ENCODE results near the gene UCHL1.
A peak's percentile ranks its signal among the peaks of the same experiment; 100 is the strongest.
"Not testable (repeated sequence)": the region's sequence is repeated elsewhere in the genome, so short reads cannot be mapped to it uniquely, and the experiment has no call there.

The UCHL1 gene

GRCh38 chr4:41236508-41236907, 20.2 kb upstream of the UCHL1 start:
- no peak for DNase-seq (ENCODE audit: low spot score)

- DNase-seq (ENCODE audit: low spot score): no peak
Measured at GRCh38 chr4:41241919-41242318, 14.8 kb upstream of the UCHL1 start.

- DNase-seq (ENCODE audit: low spot score): no peak
Measured at GRCh38 chr4:41245983-41246382, 10.7 kb upstream of the UCHL1 start.

- peak; percentile 8 for DNase-seq (ENCODE audit: low spot score)
Measured at GRCh38 chr4:41256131-41256739, 493 bp upstream of the UCHL1 start.

- peak; percentile 8 for DNase-seq (ENCODE audit: low spot score)
Measured at GRCh38 chr4:41257257-41257901, 651 bp downstream of the UCHL1 start.

- no peak for DNase-seq (ENCODE audit: low spot score)
Measured at GRCh38 chr4:41257906-41258305, 1.2 kb downstream of the UCHL1 start.

GRCh38 chr4:41258783-41259182, 2.1 kb downstream of the UCHL1 start:
- DNase-seq (ENCODE audit: low spot score): peak; percentile 68

GRCh38 chr4:41260116-41260733, 3.5 kb downstream of the UCHL1 start:
- DNase-seq (ENCODE audit: low spot score): no peak

- no peak for DNase-seq (ENCODE audit: low spot score)
Measured at GRCh38 chr4:41262198-41262597, 5.5 kb downstream of the UCHL1 start.

- no peak for DNase-seq (ENCODE audit: low spot score)
Measured at GRCh38 chr4:41264212-41264611, 7.5 kb downstream of the UCHL1 start.

- no peak for DNase-seq (ENCODE audit: low spot score)
Measured at GRCh38 chr4:41267997-41268396, 11.3 kb downstream of the UCHL1 start.

GRCh38 chr4:41268721-41269517, 12.2 kb downstream of the UCHL1 start:
- no peak for DNase-seq (ENCODE audit: low spot score)

- no peak for DNase-seq (ENCODE audit: low spot score)
Measured at GRCh38 chr4:41269682-41270081, 13.0 kb downstream of the UCHL1 start.

- DNase-seq (ENCODE audit: low spot score): not testable (repeated sequence)
Measured at GRCh38 chr4:41275931-41276330, 19.2 kb downstream of the UCHL1 start.

- DNase-seq (ENCODE audit: low spot score): no peak
Measured at GRCh38 chr4:41280010-41280409, 23.3 kb downstream of the UCHL1 start.

GRCh38 chr4:41281038-41281634, 24.4 kb downstream of the UCHL1 start:
- DNase-seq (ENCODE audit: low spot score): peak; percentile 89

GRCh38 chr4:41282366-41282765, 25.6 kb downstream of the UCHL1 start:
- no peak for DNase-seq (ENCODE audit: low spot score)

- no peak for DNase-seq (ENCODE audit: low spot score)
Measured at GRCh38 chr4:41285202-41285863, 28.6 kb downstream of the UCHL1 start.

GRCh38 chr4:41285864-41286235, 29.1 kb downstream of the UCHL1 start:
- DNase-seq (ENCODE audit: low spot score): no peak

- no peak for DNase-seq (ENCODE audit: low spot score)
Measured at GRCh38 chr4:41287005-41287404, 30.3 kb downstream of the UCHL1 start.

- DNase-seq (ENCODE audit: low spot score): no peak
Measured at GRCh38 chr4:41287852-41288251, 31.1 kb downstream of the UCHL1 start.

- no peak for DNase-seq (ENCODE audit: low spot score)
Measured at GRCh38 chr4:41288254-41288653, 31.5 kb downstream of the UCHL1 start.
